ENCODE data around the gene FNDC3B. TPM values are rescaled to one million over a fixed set of nuclear protein-coding genes. Genes with fewer than 3 reads are reported as not detected.
"Not testable (repeated sequence)": the region's sequence is repeated elsewhere in the genome, so short reads cannot be mapped to it uniquely, and the experiment has no call there.

The FNDC3B gene
- total RNA-seq, 1 experiment from 2014 or later: 149 TPM

DNA sequence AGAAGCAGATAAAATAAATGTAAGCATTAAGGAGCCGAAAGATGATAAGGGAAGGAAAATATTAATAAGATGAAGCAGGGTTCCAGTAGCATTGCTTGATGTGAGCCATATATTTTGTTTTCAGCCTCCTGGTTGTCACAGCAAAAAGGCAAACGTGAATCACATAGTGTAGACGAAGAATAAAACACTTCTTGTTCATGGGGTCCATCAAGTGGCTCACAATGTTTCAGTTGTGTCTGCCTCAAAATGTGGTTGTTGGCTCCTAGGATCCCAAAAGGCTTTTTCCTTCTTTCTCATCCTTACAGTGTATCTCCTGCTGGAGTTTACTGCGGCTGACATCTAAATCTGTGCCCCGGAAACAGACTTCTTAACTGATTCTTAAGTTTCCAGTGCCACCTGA, 213.8 kb downstream of the FNDC3B start:
- Mint-ChIP-seq H3K36me3 (ENCODE audit: insufficient read depth, unreplicated experiment) (peaks cover 62% of the 10 kb centered on the region), H3K4me3 (ENCODE audit: unreplicated experiment) (no peak overlapping the region), H3K27ac (ENCODE audit: low read depth, unreplicated experiment) (no peak overlapping the region), H3K9me3 (ENCODE audit: unreplicated experiment) (no peaks in the 10 kb centered on the region), H3K27me3 (ENCODE audit: insufficient read depth, unreplicated experiment) (no peaks in the 10 kb centered on the region), H3K4me1 (ENCODE audit: insufficient read depth, unreplicated experiment) (peaks cover 19% of the 10 kb centered on the region)
- intact Hi-C loops (cut with micrococcal nuclease): no loop called here
- DNase-seq (ENCODE audit: unreplicated experiment): no peak
- no TSS peak for BruUV-seq (replicated peaks)
- POLR2A ChIA-PET: no interaction called here
- CTCF ChIA-PET: no interaction called here
- TF ChIP-seq, protein P1, sequence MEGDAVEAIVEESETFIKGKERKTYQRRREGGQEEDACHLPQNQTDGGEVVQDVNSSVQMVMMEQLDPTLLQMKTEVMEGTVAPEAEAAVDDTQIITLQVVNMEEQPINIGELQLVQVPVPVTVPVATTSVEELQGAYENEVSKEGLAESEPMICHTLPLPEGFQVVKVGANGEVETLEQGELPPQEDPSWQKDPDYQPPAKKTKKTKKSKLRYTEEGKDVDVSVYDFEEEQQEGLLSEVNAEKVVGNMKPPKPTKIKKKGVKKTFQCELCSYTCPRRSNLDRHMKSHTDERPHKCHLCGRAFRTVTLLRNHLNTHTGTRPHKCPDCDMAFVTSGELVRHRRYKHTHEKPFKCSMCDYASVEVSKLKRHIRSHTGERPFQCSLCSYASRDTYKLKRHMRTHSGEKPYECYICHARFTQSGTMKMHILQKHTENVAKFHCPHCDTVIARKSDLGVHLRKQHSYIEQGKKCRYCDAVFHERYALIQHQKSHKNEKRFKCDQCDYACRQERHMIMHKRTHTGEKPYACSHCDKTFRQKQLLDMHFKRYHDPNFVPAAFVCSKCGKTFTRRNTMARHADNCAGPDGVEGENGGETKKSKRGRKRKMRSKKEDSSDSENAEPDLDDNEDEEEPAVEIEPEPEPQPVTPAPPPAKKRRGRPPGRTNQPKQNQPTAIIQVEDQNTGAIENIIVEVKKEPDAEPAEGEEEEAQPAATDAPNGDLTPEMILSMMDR (IDR thresholded peaks at IDR 0.05; ENCODE audit: unreplicated experiment): no peak

DNA sequence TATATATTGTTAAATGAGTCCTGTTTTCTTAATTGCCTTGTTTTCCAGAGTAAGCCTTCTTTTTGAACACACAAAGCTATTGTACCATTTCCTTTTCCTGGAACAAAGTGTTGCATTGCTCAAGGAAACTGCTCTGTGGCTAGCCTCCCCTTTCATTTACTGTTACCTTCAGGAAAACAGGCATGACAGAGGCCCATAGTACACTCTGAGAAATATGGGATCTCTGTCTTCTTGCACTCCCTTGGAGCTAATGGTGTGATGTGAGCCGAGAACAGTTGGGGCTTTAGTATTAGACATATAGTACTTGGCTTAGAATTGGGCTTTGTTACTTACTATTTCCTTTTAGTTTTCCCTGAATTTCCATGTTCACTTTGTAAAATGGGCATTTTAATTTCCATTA, 215.2 kb downstream of the FNDC3B start:
- Mint-ChIP-seq H3K27ac (ENCODE audit: low read depth, unreplicated experiment) (peak overlapping the region; percentile 51), H3K9me3 (ENCODE audit: unreplicated experiment) (no peaks in the 10 kb centered on the region), H3K27me3 (ENCODE audit: insufficient read depth, unreplicated experiment) (no peaks in the 10 kb centered on the region), H3K4me3 (ENCODE audit: unreplicated experiment) (no peak overlapping the region), H3K4me1 (ENCODE audit: insufficient read depth, unreplicated experiment) (peaks cover 12% of the 10 kb centered on the region), H3K36me3 (ENCODE audit: insufficient read depth, unreplicated experiment) (peaks cover 64% of the 10 kb centered on the region)
- TF ChIP-seq, protein P1 (IDR thresholded peaks at IDR 0.05; ENCODE audit: unreplicated experiment): no peak
- ChIA-PET POLR2A (interaction anchor here (1.1 kb wide), 1 partner anchor 9 kb away, joined by 4 read pairs; no protein-coding TSS in a partner anchor), CTCF (interaction anchor here (0.5 kb wide), 1 partner anchor 397 kb away, joined by 3 read pairs; no protein-coding TSS in a partner anchor)
- DNase-seq (ENCODE audit: unreplicated experiment): no peak
- intact Hi-C loops (cut with micrococcal nuclease): no loop called here
- BruUV-seq (replicated peaks): no TSS peak

DNA sequence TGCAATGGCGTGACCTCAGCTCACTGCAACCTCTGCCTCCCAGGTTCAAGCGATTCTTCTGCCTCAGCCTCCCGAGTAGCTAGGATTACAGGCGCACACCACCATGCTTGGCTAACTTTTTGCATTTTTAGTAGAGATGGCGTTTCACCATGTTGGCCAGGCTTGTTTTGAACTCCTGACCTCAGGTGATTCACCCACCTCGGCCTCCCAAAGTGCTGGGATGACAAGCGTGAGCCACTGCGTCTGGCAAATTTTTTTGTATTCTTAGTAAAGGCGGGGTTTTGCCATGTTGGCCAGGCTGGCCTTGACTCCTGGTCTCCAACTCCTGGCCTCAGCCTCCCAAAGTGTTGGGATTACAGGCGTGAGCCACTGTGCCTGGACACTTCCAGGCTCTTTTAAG, 215.9 kb downstream of the FNDC3B start:
- H3K27me3 Mint-ChIP-seq (ENCODE audit: insufficient read depth, unreplicated experiment); intact Hi-C loops (cut with micrococcal nuclease); POLR2A ChIA-PET; BruUV-seq (replicated peaks); H3K9me3 Mint-ChIP-seq (ENCODE audit: unreplicated experiment); H3K4me3 Mint-ChIP-seq (ENCODE audit: unreplicated experiment); CTCF ChIA-PET; DNase-seq (ENCODE audit: unreplicated experiment); H3K4me1 Mint-ChIP-seq (ENCODE audit: insufficient read depth, unreplicated experiment): not testable (repeated sequence)
- H3K27ac Mint-ChIP-seq (ENCODE audit: low read depth, unreplicated experiment): peak overlapping the region; percentile 44
- peaks cover 67% of the 10 kb centered on the region for H3K36me3 Mint-ChIP-seq (ENCODE audit: insufficient read depth, unreplicated experiment)

DNA sequence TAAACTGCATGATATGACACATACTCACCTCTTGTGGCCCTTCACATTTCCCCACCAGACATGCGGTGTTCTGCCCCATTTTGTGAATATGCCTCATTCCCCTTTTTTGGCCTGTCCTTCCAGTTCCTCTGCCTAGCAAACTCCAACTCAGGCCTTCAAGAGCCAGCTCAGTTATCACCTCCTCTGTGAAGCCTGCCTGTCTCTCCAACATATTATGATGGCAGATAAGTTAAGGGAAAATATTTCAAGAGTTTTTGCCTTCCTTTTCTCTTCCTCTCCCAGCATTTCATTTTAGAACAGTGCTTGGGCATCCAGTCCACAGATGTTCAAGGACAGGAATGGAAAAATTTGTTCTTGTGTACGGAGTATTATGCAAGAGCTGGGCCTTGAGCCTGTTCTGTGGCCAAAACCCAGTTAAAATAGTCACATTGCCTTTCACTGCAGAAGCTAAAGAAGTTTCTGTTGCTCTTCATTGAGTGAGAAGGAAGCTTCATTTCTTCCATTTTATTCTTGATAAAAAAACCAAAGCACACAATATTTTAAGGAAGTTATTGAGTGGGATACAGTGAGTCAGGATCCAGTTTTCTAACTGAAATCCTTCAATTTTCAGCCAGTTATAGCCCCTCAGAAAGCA, 216.8 kb downstream of the FNDC3B start:
- no TSS peak for BruUV-seq (replicated peaks)
- H3K27ac Mint-ChIP-seq (ENCODE audit: low read depth, unreplicated experiment): peak overlapping the region; percentile 44
- intact Hi-C loops (cut with micrococcal nuclease): no loop called here
- no peaks in the 10 kb centered on the region for H3K9me3 Mint-ChIP-seq (ENCODE audit: unreplicated experiment)
- peaks cover 68% of the 10 kb centered on the region for H3K36me3 Mint-ChIP-seq (ENCODE audit: insufficient read depth, unreplicated experiment)
- CTCF ChIA-PET: interaction anchor here (0.6 kb wide), 1 partner anchor 23 kb away, joined by 4 read pairs; no protein-coding TSS in a partner anchor
- H3K4me3 Mint-ChIP-seq (ENCODE audit: unreplicated experiment): no peak overlapping the region
- peak; percentile 33 for DNase-seq (ENCODE audit: unreplicated experiment)
- TF ChIP-seq, protein P1 (IDR thresholded peaks at IDR 0.05; ENCODE audit: unreplicated experiment): no peak
- no peaks in the 10 kb centered on the region for H3K27me3 Mint-ChIP-seq (ENCODE audit: insufficient read depth, unreplicated experiment)
- POLR2A ChIA-PET: interaction anchor here (1.0 kb wide), 1 partner anchor 21 kb away, joined by 3 read pairs; no protein-coding TSS in a partner anchor
- peaks cover 9% of the 10 kb centered on the region for H3K4me1 Mint-ChIP-seq (ENCODE audit: insufficient read depth, unreplicated experiment)
